GM12892 (cell line): Measurements from ENCODE around the gene CD84.

Source experiments
- POLR2A ChIP-seq: IDR thresholded peaks from 2 replicates; pipeline ENCODE4 v1.6.1; 2011; ENCODE audit warnings: low read depth, low read length, control low read depth
- POLR2AphosphoS5 ChIP-seq: IDR thresholded peaks from 2 replicates; pipeline ENCODE4 v1.6.1; 2011; ENCODE audit warnings: low read depth, low read length, control low read depth
- TAF1 ChIP-seq: IDR thresholded peaks from 2 replicates; pipeline ENCODE4 v1.6.1; 2011; ENCODE audit warnings: low read depth, mild to moderate bottlenecking, control low read depth, low read length, borderline replicate concordance

DNA sequence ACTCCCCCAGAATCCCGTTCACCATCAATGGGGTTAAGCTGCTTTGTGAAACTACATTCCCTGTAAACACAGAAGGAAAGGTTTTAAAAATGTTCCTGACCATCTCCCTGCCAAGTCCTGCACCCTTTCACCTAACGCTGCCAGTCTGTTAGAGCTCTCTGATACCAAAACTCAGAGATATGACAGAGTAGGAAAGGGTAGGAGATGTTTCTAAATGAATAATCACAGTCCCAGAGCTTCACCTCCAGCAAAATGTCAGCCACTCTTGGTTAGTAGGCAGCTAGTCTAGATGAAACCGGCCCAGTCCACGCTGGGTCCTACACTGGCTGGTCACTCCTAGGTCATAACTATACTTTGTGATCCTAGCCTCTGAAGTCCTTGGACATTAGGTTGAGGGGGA, 83.0 kb downstream of the CD84 start:
- TF ChIP-seq POLR2A (no peak), POLR2AphosphoS5 (no peak), TAF1 (no peak)
